ENCODE results near the gene RHBDF2.

DNA sequence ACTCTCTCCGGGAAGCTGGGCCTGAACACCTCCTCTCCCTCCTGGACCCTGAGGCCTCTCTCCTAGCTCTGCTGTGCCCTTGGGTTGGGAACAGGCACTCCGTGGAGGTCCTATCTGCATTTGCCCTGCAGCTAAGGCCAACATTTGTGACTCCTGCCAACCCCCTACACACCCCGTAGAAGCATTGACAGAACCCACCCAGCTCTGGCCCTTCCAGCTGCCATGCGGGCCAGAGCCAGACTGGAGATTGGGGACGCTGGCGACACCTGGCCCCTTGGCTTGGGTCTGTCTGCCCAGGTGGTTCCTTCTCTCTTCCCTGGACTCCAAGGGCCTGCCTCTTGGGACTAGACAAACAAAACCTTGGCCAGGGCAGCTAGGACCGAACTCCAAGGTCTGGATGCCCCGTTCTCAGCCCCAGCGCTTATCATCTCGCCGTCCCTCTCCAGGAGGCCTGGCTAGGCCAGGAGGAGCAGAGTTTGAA, 644 bp upstream of the RHBDF2 start:
- TF ChIP-seq, protein P1, sequence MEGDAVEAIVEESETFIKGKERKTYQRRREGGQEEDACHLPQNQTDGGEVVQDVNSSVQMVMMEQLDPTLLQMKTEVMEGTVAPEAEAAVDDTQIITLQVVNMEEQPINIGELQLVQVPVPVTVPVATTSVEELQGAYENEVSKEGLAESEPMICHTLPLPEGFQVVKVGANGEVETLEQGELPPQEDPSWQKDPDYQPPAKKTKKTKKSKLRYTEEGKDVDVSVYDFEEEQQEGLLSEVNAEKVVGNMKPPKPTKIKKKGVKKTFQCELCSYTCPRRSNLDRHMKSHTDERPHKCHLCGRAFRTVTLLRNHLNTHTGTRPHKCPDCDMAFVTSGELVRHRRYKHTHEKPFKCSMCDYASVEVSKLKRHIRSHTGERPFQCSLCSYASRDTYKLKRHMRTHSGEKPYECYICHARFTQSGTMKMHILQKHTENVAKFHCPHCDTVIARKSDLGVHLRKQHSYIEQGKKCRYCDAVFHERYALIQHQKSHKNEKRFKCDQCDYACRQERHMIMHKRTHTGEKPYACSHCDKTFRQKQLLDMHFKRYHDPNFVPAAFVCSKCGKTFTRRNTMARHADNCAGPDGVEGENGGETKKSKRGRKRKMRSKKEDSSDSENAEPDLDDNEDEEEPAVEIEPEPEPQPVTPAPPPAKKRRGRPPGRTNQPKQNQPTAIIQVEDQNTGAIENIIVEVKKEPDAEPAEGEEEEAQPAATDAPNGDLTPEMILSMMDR (IDR thresholded peaks at IDR 0.05): no peak
- TF ChIP-seq POLR2A (IDR thresholded peaks at IDR 0.05): no peak
